Memory B cell (primary cell): Measurements from ENCODE around the gene ADCY10.
"Not testable (repeated sequence)": the region's sequence is repeated elsewhere in the genome, so short reads cannot be mapped to it uniquely, and the experiment has no call there.

Experiments
- ATAC-seq: fragments of 150-1000 bp; cut with Tn5 transposase; 2 replicates; pipeline ENCODE4 v1.10.0; 2021; ENCODE audit warnings: low read depth, mild to moderate bottlenecking, moderate library complexity
- DNase-seq, 2 donors: peaks; one replicate each; pipeline ENCODE4 v3.0.0; 2022; ENCODE audit warnings: low spot score in 2 of 2
- H3K27ac Mint-ChIP-seq: one replicate; pipeline ENCODE4 v1.8.0; 2022; ENCODE audit warnings: mild to moderate bottlenecking, moderate library complexity, mixed read lengths
- H3K27me3 Mint-ChIP-seq: one replicate; pipeline ENCODE4 v1.8.0; 2022; ENCODE audit warnings: mixed read lengths
- H3K36me3 Mint-ChIP-seq: one replicate; pipeline ENCODE4 v1.8.0; 2022; ENCODE audit warnings: mild to moderate bottlenecking, mixed read lengths
- H3K4me1 Mint-ChIP-seq: one replicate; pipeline ENCODE4 v1.8.0; 2022; ENCODE audit warnings: mixed read lengths
- H3K4me3 Mint-ChIP-seq: one replicate; pipeline ENCODE4 v1.8.0; 2022; ENCODE audit warnings: mild to moderate bottlenecking, moderate library complexity, mixed read lengths
- H3K9me3 Mint-ChIP-seq: one replicate; pipeline ENCODE4 v1.8.0; 2022; ENCODE audit warnings: mixed read lengths

The ADCY10 gene

GRCh38 chr1:167915569-167915968 is 1.6 kb upstream of the ADCY10 start:
- peaks cover 17% of the 10 kb centered on the region for H3K36me3 Mint-ChIP-seq
- no peak overlapping the region for H3K4me3 Mint-ChIP-seq
- DNase-seq: no peak
- H3K27me3 Mint-ChIP-seq: no peaks in the 10 kb centered on the region
- no peaks in the 10 kb centered on the region for H3K4me1 Mint-ChIP-seq
- ATAC-seq: no peak
- H3K9me3 Mint-ChIP-seq: no peaks in the 10 kb centered on the region
- H3K27ac Mint-ChIP-seq: no peak overlapping the region

- no peaks in the 10 kb centered on the region for H3K4me1 Mint-ChIP-seq
- H3K27me3 Mint-ChIP-seq: peaks cover 6% of the 10 kb centered on the region
- DNase-seq (no peak), ATAC-seq (no peak)
- H3K9me3 Mint-ChIP-seq: peaks cover 10% of the 10 kb centered on the region
- H3K27ac Mint-ChIP-seq: no peak overlapping the region
- peaks cover 17% of the 10 kb centered on the region for H3K36me3 Mint-ChIP-seq
- H3K4me3 Mint-ChIP-seq: no peak overlapping the region
Measured at GRCh38 chr1:167912294-167912693, 1.6 kb downstream of the ADCY10 start.

- peaks cover 6% of the 10 kb centered on the region for H3K27me3 Mint-ChIP-seq
- H3K4me1 Mint-ChIP-seq: no peaks in the 10 kb centered on the region
- peaks cover 15% of the 10 kb centered on the region for H3K36me3 Mint-ChIP-seq
- H3K4me3 Mint-ChIP-seq: no peak overlapping the region
- DNase-seq (no peak), ATAC-seq (no peak)
- no peak overlapping the region for H3K27ac Mint-ChIP-seq
- peaks cover 10% of the 10 kb centered on the region for H3K9me3 Mint-ChIP-seq
Measured at GRCh38 chr1:167911413-167911812, 2.5 kb downstream of the ADCY10 start.

GRCh38 chr1:167910530-167910929 is 3.4 kb downstream of the ADCY10 start:
- ATAC-seq (no peak), DNase-seq (no peak)
- H3K4me3 Mint-ChIP-seq: no peak overlapping the region
- H3K27me3 Mint-ChIP-seq: peaks cover 6% of the 10 kb centered on the region
- no peaks in the 10 kb centered on the region for H3K4me1 Mint-ChIP-seq
- peaks cover 10% of the 10 kb centered on the region for H3K9me3 Mint-ChIP-seq
- H3K27ac Mint-ChIP-seq: no peak overlapping the region
- peaks cover 12% of the 10 kb centered on the region for H3K36me3 Mint-ChIP-seq

- Mint-ChIP-seq H3K27me3 (peaks cover 6% of the 10 kb centered on the region), H3K9me3 (peaks cover 10% of the 10 kb centered on the region), H3K27ac (no peak overlapping the region), H3K4me1 (no peaks in the 10 kb centered on the region), H3K36me3 (peaks cover 10% of the 10 kb centered on the region), H3K4me3 (no peak overlapping the region)
- peak; percentile 24 for ATAC-seq
- no peak for DNase-seq
Measured at GRCh38 chr1:167909691-167910180, 4.2 kb downstream of the ADCY10 start.

GRCh38 chr1:167905671-167906070 is 8.3 kb downstream of the ADCY10 start:
- DNase-seq (no peak), ATAC-seq (no peak)
- Mint-ChIP-seq H3K4me3 (no peak overlapping the region), H3K36me3 (peaks cover 5% of the 10 kb centered on the region), H3K27me3 (peaks cover 6% of the 10 kb centered on the region), H3K4me1 (no peaks in the 10 kb centered on the region), H3K27ac (no peak overlapping the region), H3K9me3 (peaks cover 10% of the 10 kb centered on the region)

GRCh38 chr1:167905182-167905581 is 8.8 kb downstream of the ADCY10 start:
- Mint-ChIP-seq H3K36me3 (peaks cover 5% of the 10 kb centered on the region), H3K9me3 (peaks cover 8% of the 10 kb centered on the region), H3K4me3 (no peak overlapping the region), H3K27me3 (peaks cover 4% of the 10 kb centered on the region), H3K27ac (no peak overlapping the region), H3K4me1 (no peaks in the 10 kb centered on the region)
- DNase-seq: no peak
- ATAC-seq: no peak

- H3K4me3 Mint-ChIP-seq: no peak overlapping the region
- peaks cover 2% of the 10 kb centered on the region for H3K27me3 Mint-ChIP-seq
- ATAC-seq: no peak
- H3K9me3 Mint-ChIP-seq: peaks cover 5% of the 10 kb centered on the region
- DNase-seq: no peak
- H3K36me3 Mint-ChIP-seq: peaks cover 2% of the 10 kb centered on the region
- H3K4me1 Mint-ChIP-seq: no peaks in the 10 kb centered on the region
- H3K27ac Mint-ChIP-seq: no peak overlapping the region
Measured at GRCh38 chr1:167904652-167905130, 9.2 kb downstream of the ADCY10 start.

GRCh38 chr1:167900907-167901306 is 13.0 kb downstream of the ADCY10 start:
- no peak overlapping the region for H3K4me3 Mint-ChIP-seq
- DNase-seq (no peak), ATAC-seq (no peak)
- H3K9me3 Mint-ChIP-seq: no peaks in the 10 kb centered on the region
- H3K4me1 Mint-ChIP-seq: no peaks in the 10 kb centered on the region
- peaks cover 2% of the 10 kb centered on the region for H3K27me3 Mint-ChIP-seq
- no peaks in the 10 kb centered on the region for H3K36me3 Mint-ChIP-seq
- no peak overlapping the region for H3K27ac Mint-ChIP-seq

GRCh38 chr1:167899253-167899681 is 14.7 kb downstream of the ADCY10 start:
- Mint-ChIP-seq H3K9me3 (no peaks in the 10 kb centered on the region), H3K4me1 (no peaks in the 10 kb centered on the region), H3K36me3 (no peaks in the 10 kb centered on the region), H3K4me3 (no peak overlapping the region), H3K27me3 (peaks cover 2% of the 10 kb centered on the region), H3K27ac (no peak overlapping the region)
- ATAC-seq: no peak
- no peak for DNase-seq

- Mint-ChIP-seq H3K4me3 (no peak overlapping the region), H3K36me3 (no peaks in the 10 kb centered on the region), H3K27me3 (peaks cover 2% of the 10 kb centered on the region), H3K27ac (no peak overlapping the region), H3K4me1 (no peaks in the 10 kb centered on the region), H3K9me3 (no peaks in the 10 kb centered on the region)
- DNase-seq (no peak), ATAC-seq (no peak)
Measured at GRCh38 chr1:167898578-167899222, 15.2 kb downstream of the ADCY10 start.

GRCh38 chr1:167893798-167894197 is 20.1 kb downstream of the ADCY10 start:
- no peak overlapping the region for H3K4me3 Mint-ChIP-seq
- no peaks in the 10 kb centered on the region for H3K36me3 Mint-ChIP-seq
- no peak for DNase-seq
- H3K27ac Mint-ChIP-seq: no peak overlapping the region
- no peak for ATAC-seq
- H3K27me3 Mint-ChIP-seq: peaks cover 4% of the 10 kb centered on the region
- peaks cover 4% of the 10 kb centered on the region for H3K4me1 Mint-ChIP-seq
- H3K9me3 Mint-ChIP-seq: no peaks in the 10 kb centered on the region

- Mint-ChIP-seq H3K9me3 (peaks cover 1% of the 10 kb centered on the region), H3K27ac (no peak overlapping the region), H3K27me3 (peaks cover 2% of the 10 kb centered on the region), H3K36me3 (no peaks in the 10 kb centered on the region), H3K4me1 (peaks cover 4% of the 10 kb centered on the region), H3K4me3 (no peak overlapping the region)
- DNase-seq (no peak), ATAC-seq (no peak)
Measured at GRCh38 chr1:167890400-167890799, 23.5 kb downstream of the ADCY10 start.

GRCh38 chr1:167887187-167887586 is 26.7 kb downstream of the ADCY10 start:
- not testable (repeated sequence) for H3K4me1 Mint-ChIP-seq, DNase-seq, H3K27ac Mint-ChIP-seq, ATAC-seq, H3K4me3 Mint-ChIP-seq, H3K27me3 Mint-ChIP-seq, H3K36me3 Mint-ChIP-seq, H3K9me3 Mint-ChIP-seq

GRCh38 chr1:167882376-167882775 is 31.6 kb downstream of the ADCY10 start:
- ATAC-seq (no peak), DNase-seq (no peak)
- H3K27ac Mint-ChIP-seq: no peak overlapping the region
- H3K4me1 Mint-ChIP-seq: no peaks in the 10 kb centered on the region
- H3K27me3 Mint-ChIP-seq: peaks cover 6% of the 10 kb centered on the region
- H3K9me3 Mint-ChIP-seq: peaks cover 1% of the 10 kb centered on the region
- H3K36me3 Mint-ChIP-seq: no peaks in the 10 kb centered on the region
- H3K4me3 Mint-ChIP-seq: no peak overlapping the region
